ENCODE measurements around the gene INPP5D. TPM values are rescaled to one million over a fixed set of nuclear protein-coding genes. Genes with fewer than 3 reads are reported as not detected.

The INPP5D gene
- total and polyA plus RNA-seq, 2 of the 8 experiments (the other 6 are each of a cell fraction or from before 2014, with no cell fraction given), result 4.5 to 7.1 TPM

GRCh38 chr2:233096006-233096405, 35.9 kb downstream of the INPP5D start (continued):
- TF ChIP-seq HDAC2 (IDR thresholded peaks at IDR 0.05; ENCODE audit: borderline replicate concordance in 1 of 2, low read depth in 2 of 2, low read length in 2 of 2) (no peak), EZH2 (IDR thresholded peaks at IDR 0.05; ENCODE audit: low read depth, low read length, severe bottlenecking) (no peak), CBX8 (IDR thresholded peaks at IDR 0.05; ENCODE audit: borderline replicate concordance, low read depth, low read length) (no peak), RXRA (IDR thresholded peaks at IDR 0.05; ENCODE audit: insufficient read depth, low read depth, low read length) (no peak), BRCA1 (IDR thresholded peaks at IDR 0.05; ENCODE audit: low read depth, low read length) (no peak)

Measured in H1 (cell line).